PC-3 (cell line): ENCODE measurements around the gene DGKB. TPM values are rescaled to one million over a fixed set of nuclear protein-coding genes. Genes with fewer than 3 reads are reported as not detected.

Experiments used
- ATAC-seq: fragments of 200-7000 bp; cut with Tn5 transposase; 2 replicates; pipeline ENCODE4 v1.9.1; 2020; ENCODE audit warnings: mild to moderate bottlenecking, moderate library complexity
- BruUV-seq: library from RNA; stranded (reverse); fragments of 400-500 nt; replicated peaks from 2 replicates; lab custom pipeline; 2021; lab: Mats Ljungman, UMichigan
- CTCF ChIA-PET: fragments of 300-600 bp; sonication (Branson Sonifier 250); formaldehyde crosslinking; loops from one replicate; lab custom pipeline; 2022; ENCODE audit warnings: antibody characterized with exemption; lab: Charles Lee
- POLR2A ChIA-PET: fragments of 300-600 bp; sonication (Branson Sonifier 250); formaldehyde crosslinking; loops from one replicate; lab custom pipeline; 2022; ENCODE audit warnings: antibody characterized with exemption; ENCODE audit not compliant: unreplicated experiment; lab: Charles Lee
- DNase-seq: peaks from one replicate; pipeline ENCODE4 v3.0.0-alpha.2; 2015
- H2AFZ ChIP-seq: fragments of 300-600 bp; sonication (generic); 2 replicates; pipeline ENCODE4 v1.6.0; 2016; ENCODE audit warnings: antibody characterized with exemption, low read length
- H3F3A ChIP-seq: fragments of 300-600 bp; sonication (generic); one replicate; pipeline ENCODE4 v1.6.0; 2017; ENCODE audit warnings: antibody characterized with exemption, low read length, control low read depth, mild to moderate bottlenecking; ENCODE audit not compliant: unreplicated experiment
- H3K27ac ChIP-seq: fragments of 300-600 bp; sonication (generic); 2 replicates; pipeline ENCODE4 v1.5.1; 2016; ENCODE audit warnings: mild to moderate bottlenecking, low read length
- H3K27me3 ChIP-seq: fragments of 300-600 bp; sonication (generic); 2 replicates; pipeline ENCODE4 v1.6.1; 2016; ENCODE audit warnings: low read length, mixed read lengths
- H3K36me3 ChIP-seq: fragments of 300-600 bp; sonication (generic); 2 replicates; pipeline ENCODE4 v1.6.1; 2016; ENCODE audit warnings: low read depth, mixed run types, low read length, mixed read lengths
- H3K4me1 ChIP-seq: fragments of 300-600 bp; sonication (generic); 2 replicates; pipeline ENCODE4 v1.5.1; 2016; ENCODE audit warnings: low read length; ENCODE audit not compliant: insufficient read depth
- H3K4me2 ChIP-seq: fragments of 300-600 bp; sonication (generic); 2 replicates; pipeline ENCODE4 v1.6.0; 2016; ENCODE audit warnings: low read length
- H3K4me3 ChIP-seq: fragments of 300-600 bp; sonication (generic); 2 replicates; pipeline ENCODE4 v1.5.1; 2016; ENCODE audit warnings: mild to moderate bottlenecking, low read length, mixed read lengths
- H3K79me2 ChIP-seq: fragments of 300-600 bp; sonication (generic); 2 replicates; pipeline ENCODE4 v1.6.1; 2017; ENCODE audit warnings: low read length, mixed read lengths
- H3K9ac ChIP-seq: fragments of 300-600 bp; sonication (generic); 2 replicates; pipeline ENCODE4 v1.6.0; 2016; ENCODE audit warnings: mild to moderate bottlenecking, low read length
- H3K9me2 ChIP-seq: fragments of 300-600 bp; sonication (generic); replicated peaks from 2 replicates; pipeline ENCODE4 v1.6.1; 2016; ENCODE audit warnings: mixed run types, low read length, mixed read lengths
- H3K9me3 ChIP-seq: fragments of 300-600 bp; sonication (generic); 2 replicates; pipeline ENCODE4 v1.6.1; 2016; ENCODE audit warnings: low read length, mixed read lengths
- H4K20me1 ChIP-seq: fragments of 300-600 bp; sonication (generic); 2 replicates; pipeline ENCODE4 v1.6.1; 2016; ENCODE audit warnings: low read length, mixed read lengths
- EZH2 ChIP-seq: fragments of 300-600 bp; sonication (generic); IDR thresholded peaks from one replicate; pipeline ENCODE4 v1.6.1; 2017; ENCODE audit warnings: antibody characterized with exemption, mild to moderate bottlenecking, low read length; ENCODE audit not compliant: unreplicated experiment
- EZH2phosphoT487 ChIP-seq: fragments of 300-600 bp; sonication (generic); IDR thresholded peaks from 2 replicates; pipeline ENCODE4 v1.6.1; 2018; ENCODE audit warnings: mild to moderate bottlenecking, antibody characterized with exemption, low read length, borderline replicate concordance
- intact Hi-C: fragments of 100-400 bp; cut with micrococcal nuclease; formaldehyde crosslinking; loops from 2 replicates; pipeline ENCODE4 v1.9.0; 2023
- total RNA-seq: library from RNA; depleted of rRNA; stranded (reverse); fragments of >200 nt; gene quantifications from 2 replicates; pipeline ENCODE4 v1.2.3, GENCODE V29; 2014
- TF ChIP-seq, protein P1 (sequence below): fragments of 300-600 bp; sonication (generic); conservative IDR thresholded peaks from 2 replicates; pipeline ENCODE4 v1.5.1; 2017; ENCODE audit warnings: antibody characterized with exemption, low read depth, mild to moderate bottlenecking, low read length

DGKB gene
- total RNA-seq, 1 experiment from 2014 or later, result 0.15 TPM

DNA sequence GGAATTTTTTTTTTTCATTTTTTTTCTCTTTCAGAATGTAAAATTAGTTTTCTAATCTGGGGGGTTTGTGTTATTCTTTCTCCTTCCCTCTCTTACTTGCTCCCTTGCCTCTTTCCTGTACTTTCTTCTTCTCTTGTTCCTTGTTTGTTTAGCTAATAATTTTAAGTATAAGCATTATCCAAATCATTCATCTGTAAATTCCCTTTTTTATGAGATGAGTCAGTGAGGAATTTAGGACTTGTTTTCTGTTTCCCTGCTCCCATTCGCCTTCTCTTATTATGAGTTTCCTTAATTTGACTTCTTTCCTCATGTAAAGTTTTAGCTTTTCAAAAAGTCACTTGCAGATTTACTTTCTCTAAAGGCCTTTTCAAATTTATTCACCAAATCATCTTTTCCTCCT, 758.4 kb downstream of the DGKB start:
- H3K4me3 ChIP-seq, result no peak overlapping the region
- no peak overlapping the region for H3K27ac ChIP-seq
- H2AFZ ChIP-seq, result no peak overlapping the region
- no peaks in the 10 kb centered on the region for H3K27me3 ChIP-seq
- TF ChIP-seq, protein P1, sequence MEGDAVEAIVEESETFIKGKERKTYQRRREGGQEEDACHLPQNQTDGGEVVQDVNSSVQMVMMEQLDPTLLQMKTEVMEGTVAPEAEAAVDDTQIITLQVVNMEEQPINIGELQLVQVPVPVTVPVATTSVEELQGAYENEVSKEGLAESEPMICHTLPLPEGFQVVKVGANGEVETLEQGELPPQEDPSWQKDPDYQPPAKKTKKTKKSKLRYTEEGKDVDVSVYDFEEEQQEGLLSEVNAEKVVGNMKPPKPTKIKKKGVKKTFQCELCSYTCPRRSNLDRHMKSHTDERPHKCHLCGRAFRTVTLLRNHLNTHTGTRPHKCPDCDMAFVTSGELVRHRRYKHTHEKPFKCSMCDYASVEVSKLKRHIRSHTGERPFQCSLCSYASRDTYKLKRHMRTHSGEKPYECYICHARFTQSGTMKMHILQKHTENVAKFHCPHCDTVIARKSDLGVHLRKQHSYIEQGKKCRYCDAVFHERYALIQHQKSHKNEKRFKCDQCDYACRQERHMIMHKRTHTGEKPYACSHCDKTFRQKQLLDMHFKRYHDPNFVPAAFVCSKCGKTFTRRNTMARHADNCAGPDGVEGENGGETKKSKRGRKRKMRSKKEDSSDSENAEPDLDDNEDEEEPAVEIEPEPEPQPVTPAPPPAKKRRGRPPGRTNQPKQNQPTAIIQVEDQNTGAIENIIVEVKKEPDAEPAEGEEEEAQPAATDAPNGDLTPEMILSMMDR, result no peak
- TF ChIP-seq EZH2, result no peak
- TF ChIP-seq EZH2phosphoT487, result no peak
- ChIA-PET POLR2A (interaction anchor here (1.0 kb wide), 1 partner anchor 10 kb away, joined by 17 read pairs; no protein-coding TSS in a partner anchor), CTCF (no interaction called here)
- no peaks in the 10 kb centered on the region for H3K36me3 ChIP-seq
- no TSS peak for BruUV-seq
- peak; percentile 63 for DNase-seq
- H3K79me2 ChIP-seq, result no peaks in the 10 kb centered on the region
- H3F3A ChIP-seq, result no peaks in the 10 kb centered on the region
- H3K4me1 ChIP-seq, result peaks cover 10% of the 10 kb centered on the region
- H3K9me3 ChIP-seq, result no peaks in the 10 kb centered on the region
- H3K9me2 ChIP-seq, result no peaks in the 10 kb centered on the region
- peak overlapping the region; percentile 42; the same call in 1 of the 2 replicates for H3K4me2 ChIP-seq
- intact Hi-C loops, result loop anchor here (5.0 kb wide), 1 partner anchor 152 kb away; no protein-coding TSS in a partner anchor
- ATAC-seq, result peak; percentile 87
- no peak overlapping the region for H3K9ac ChIP-seq
- H4K20me1 ChIP-seq, result no peaks in the 10 kb centered on the region

DNA sequence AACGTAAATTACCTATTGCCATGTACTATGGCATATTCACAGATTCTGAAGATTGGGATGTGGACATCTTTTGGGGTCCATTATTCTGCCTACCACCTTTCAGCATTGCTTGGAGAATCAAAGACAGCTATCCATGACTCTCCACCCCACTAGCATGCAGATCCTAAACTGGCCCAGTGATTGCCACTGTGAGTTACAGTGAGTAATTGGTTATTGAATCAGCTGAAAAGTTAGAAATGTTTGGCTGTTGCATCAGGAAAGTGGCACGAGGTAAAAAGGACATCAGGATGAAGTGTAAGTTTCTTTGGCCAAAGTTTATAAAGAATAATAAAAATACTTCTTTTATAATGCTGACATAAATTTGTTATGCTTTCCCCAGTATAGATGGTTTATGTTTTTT, 764.9 kb downstream of the DGKB start:
- H3K9ac ChIP-seq, result no peak overlapping the region
- peaks cover 8% of the 10 kb centered on the region; the same call in 1 of the 2 replicates for H3K4me1 ChIP-seq
- no peaks in the 10 kb centered on the region for H3K36me3 ChIP-seq
- TF ChIP-seq EZH2phosphoT487 (no peak), EZH2 (no peak)
- TF ChIP-seq, protein P1, result no peak
- H3K9me2 ChIP-seq, result no peaks in the 10 kb centered on the region
- H4K20me1 ChIP-seq, result no peaks in the 10 kb centered on the region
- peak; percentile 33 for DNase-seq
- ATAC-seq, result peak; percentile 64
- no peaks in the 10 kb centered on the region for H3K79me2 ChIP-seq
- intact Hi-C loops, result loop anchor here (10.0 kb wide), 1 partner anchor 317 kb away; no protein-coding TSS in a partner anchor
- POLR2A ChIA-PET, result no interaction called here
- no peaks in the 10 kb centered on the region for H3F3A ChIP-seq
- no peak overlapping the region for H3K27ac ChIP-seq
- no peak overlapping the region for H2AFZ ChIP-seq
- no peaks in the 10 kb centered on the region for H3K27me3 ChIP-seq
- H3K4me2 ChIP-seq, result peak overlapping the region; percentile 12; the same call in 1 of the 2 replicates
- H3K9me3 ChIP-seq, result no peaks in the 10 kb centered on the region
- no peak overlapping the region for H3K4me3 ChIP-seq
- BruUV-seq, result no TSS peak
- CTCF ChIA-PET, result no interaction called here

DNA sequence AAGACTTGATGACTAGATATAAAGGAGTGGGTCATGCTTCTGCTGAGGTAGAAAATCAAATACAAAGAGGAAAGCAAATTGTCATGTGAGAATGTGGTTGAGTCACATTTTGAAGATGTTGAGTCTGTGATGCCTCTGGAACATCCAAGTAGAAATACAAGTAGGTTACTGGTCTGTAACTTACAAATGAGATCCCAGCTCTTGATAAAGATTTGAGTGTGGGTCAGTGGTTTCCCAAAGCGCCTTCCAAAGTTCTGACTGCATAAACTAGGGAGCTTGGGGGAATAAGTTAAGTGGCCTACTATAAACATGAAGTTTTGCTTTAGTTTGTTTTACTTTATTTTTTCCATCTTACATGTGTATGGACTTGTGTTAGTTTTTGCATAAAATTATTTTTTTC, 768.8 kb downstream of the DGKB start:
- POLR2A ChIA-PET, result no interaction called here
- Histone ChIP-seq H3K9me3 (no peaks in the 10 kb centered on the region), H3K9ac (no peak overlapping the region), H3K79me2 (no peaks in the 10 kb centered on the region), H3F3A (no peaks in the 10 kb centered on the region), H3K36me3 (no peaks in the 10 kb centered on the region), H3K4me1 (peaks cover 8% of the 10 kb centered on the region; the same call in 1 of the 2 replicates), H2AFZ (no peak overlapping the region), H3K27me3 (no peaks in the 10 kb centered on the region), H3K9me2 (no peaks in the 10 kb centered on the region), H3K27ac (no peak overlapping the region), H3K4me2 (no peak overlapping the region), H4K20me1 (no peaks in the 10 kb centered on the region), H3K4me3 (no peak overlapping the region)
- CTCF ChIA-PET, result no interaction called here
- intact Hi-C loops, result loop anchor here (10.0 kb wide), 1 partner anchor 321 kb away; no protein-coding TSS in a partner anchor
- no peak for TF ChIP-seq EZH2
- TF ChIP-seq EZH2phosphoT487, result no peak
- TF ChIP-seq, protein P1, result no peak
- ATAC-seq, result no peak
- DNase-seq, result peak; percentile 6
- BruUV-seq, result no TSS peak
